Activated CD8-positive, alpha-beta T cell treated with anti-CD3 and anti-CD28 coated beads for 36 hours (primary cell): ENCODE data around the gene RGS7BP. TPM values are rescaled to one million over a fixed set of nuclear protein-coding genes. Genes with fewer than 3 reads are reported as not detected.

ENCODE experiments used
- ATAC-seq: fragments of 200-7000 bp; cut with Tn5 transposase; one replicate; pipeline ENCODE4 v1.10.0; 2021; ENCODE audit warnings: mild to moderate bottlenecking, moderate library complexity
- CTCF ChIA-PET: fragments of 350-600 bp; sonication (Branson Sonifier 250); formaldehyde crosslinking; loops from one replicate; lab custom pipeline; 2021; ENCODE audit warnings: antibody characterized with exemption; lab: Charles Lee
- POLR2A ChIA-PET: fragments of 350-600 bp; sonication (Branson Sonifier 250); formaldehyde crosslinking; loops from one replicate; lab custom pipeline; 2021; ENCODE audit warnings: antibody characterized with exemption; lab: Charles Lee
- DNase-seq: peaks from one replicate; pipeline ENCODE4 v3.0.0-alpha.2; 2020
- H3K27ac Mint-ChIP-seq: one replicate; pipeline ENCODE4 v1.8.0; 2021; ENCODE audit warnings: mild to moderate bottlenecking, mixed read lengths
- H3K27me3 Mint-ChIP-seq: one replicate; pipeline ENCODE4 v1.8.0; 2021; ENCODE audit warnings: mixed read lengths
- H3K36me3 Mint-ChIP-seq: one replicate; pipeline ENCODE4 v1.8.0; 2021; ENCODE audit warnings: low read depth, mixed read lengths
- H3K4me1 Mint-ChIP-seq: one replicate; pipeline ENCODE4 v1.8.0; 2021; ENCODE audit warnings: low read depth, mixed read lengths
- H3K4me3 Mint-ChIP-seq: one replicate; pipeline ENCODE4 v1.8.0; 2021; ENCODE audit warnings: mild to moderate bottlenecking, moderate library complexity, mixed read lengths
- H3K9me3 Mint-ChIP-seq: one replicate; pipeline ENCODE4 v1.8.0; 2021; ENCODE audit warnings: mixed read lengths
- intact Hi-C: fragments of 100-400 bp; cut with micrococcal nuclease; formaldehyde crosslinking; loops from one replicate; pipeline ENCODE4 v1.10.0; 2022
- total RNA-seq, 2 experiments: library from RNA; stranded (reverse); gene quantifications; one replicate each; pipeline ENCODE4 v1.2.3, GENCODE V29; 2021
- TF ChIP-seq, protein P1 (sequence below): fragments of 200-600 bp; IDR thresholded peaks from one replicate; pipeline ENCODE4 v1.8.0; 2022; ENCODE audit warnings: antibody characterized with exemption, mild to moderate bottlenecking

RGS7BP gene
- total RNA-seq, 2 experiments from 2014 or later, result not detected

DNA sequence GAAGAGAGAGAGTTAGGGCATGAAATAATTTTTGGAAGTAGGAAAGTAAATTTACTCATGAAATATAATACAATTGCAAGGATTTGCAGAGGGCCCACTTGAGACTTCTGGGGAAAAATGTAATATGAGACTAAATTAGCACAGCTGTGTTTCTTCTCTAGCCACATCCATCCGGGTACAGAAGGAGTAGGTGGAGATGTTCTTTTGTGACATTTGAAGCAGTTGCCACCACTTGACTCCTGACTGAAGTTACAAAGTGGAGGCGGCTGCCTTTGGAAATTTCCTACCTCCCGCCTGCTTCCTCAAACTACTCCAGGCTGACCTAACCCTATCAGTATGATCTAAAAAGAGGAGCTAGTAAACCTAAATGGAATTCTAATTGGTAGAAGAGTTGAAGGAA lies 126.4 kb downstream of the RGS7BP start:
- no peak overlapping the region for H3K4me3 Mint-ChIP-seq
- CTCF ChIA-PET, result interaction anchor here (0.6 to 4.0 kb wide), 5 partner anchors 10 to 151 kb away, joined by 3 to 21 read pairs (median 3); no protein-coding TSS in a partner anchor
- TF ChIP-seq, protein P1, sequence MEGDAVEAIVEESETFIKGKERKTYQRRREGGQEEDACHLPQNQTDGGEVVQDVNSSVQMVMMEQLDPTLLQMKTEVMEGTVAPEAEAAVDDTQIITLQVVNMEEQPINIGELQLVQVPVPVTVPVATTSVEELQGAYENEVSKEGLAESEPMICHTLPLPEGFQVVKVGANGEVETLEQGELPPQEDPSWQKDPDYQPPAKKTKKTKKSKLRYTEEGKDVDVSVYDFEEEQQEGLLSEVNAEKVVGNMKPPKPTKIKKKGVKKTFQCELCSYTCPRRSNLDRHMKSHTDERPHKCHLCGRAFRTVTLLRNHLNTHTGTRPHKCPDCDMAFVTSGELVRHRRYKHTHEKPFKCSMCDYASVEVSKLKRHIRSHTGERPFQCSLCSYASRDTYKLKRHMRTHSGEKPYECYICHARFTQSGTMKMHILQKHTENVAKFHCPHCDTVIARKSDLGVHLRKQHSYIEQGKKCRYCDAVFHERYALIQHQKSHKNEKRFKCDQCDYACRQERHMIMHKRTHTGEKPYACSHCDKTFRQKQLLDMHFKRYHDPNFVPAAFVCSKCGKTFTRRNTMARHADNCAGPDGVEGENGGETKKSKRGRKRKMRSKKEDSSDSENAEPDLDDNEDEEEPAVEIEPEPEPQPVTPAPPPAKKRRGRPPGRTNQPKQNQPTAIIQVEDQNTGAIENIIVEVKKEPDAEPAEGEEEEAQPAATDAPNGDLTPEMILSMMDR, result no peak
- ATAC-seq (no peak), DNase-seq (no peak)
- POLR2A ChIA-PET, result no interaction called here
- peaks cover 1% of the 10 kb centered on the region for H3K4me1 Mint-ChIP-seq
- H3K27me3 Mint-ChIP-seq, result peaks cover 10% of the 10 kb centered on the region
- H3K36me3 Mint-ChIP-seq, result no peaks in the 10 kb centered on the region
- H3K27ac Mint-ChIP-seq, result no peak overlapping the region
- no peaks in the 10 kb centered on the region for H3K9me3 Mint-ChIP-seq
- intact Hi-C loops, result loop anchor here (10.0 kb wide), 1 partner anchor 853 kb away; the partner anchor contains the start of gene ADAMTS6

DNA sequence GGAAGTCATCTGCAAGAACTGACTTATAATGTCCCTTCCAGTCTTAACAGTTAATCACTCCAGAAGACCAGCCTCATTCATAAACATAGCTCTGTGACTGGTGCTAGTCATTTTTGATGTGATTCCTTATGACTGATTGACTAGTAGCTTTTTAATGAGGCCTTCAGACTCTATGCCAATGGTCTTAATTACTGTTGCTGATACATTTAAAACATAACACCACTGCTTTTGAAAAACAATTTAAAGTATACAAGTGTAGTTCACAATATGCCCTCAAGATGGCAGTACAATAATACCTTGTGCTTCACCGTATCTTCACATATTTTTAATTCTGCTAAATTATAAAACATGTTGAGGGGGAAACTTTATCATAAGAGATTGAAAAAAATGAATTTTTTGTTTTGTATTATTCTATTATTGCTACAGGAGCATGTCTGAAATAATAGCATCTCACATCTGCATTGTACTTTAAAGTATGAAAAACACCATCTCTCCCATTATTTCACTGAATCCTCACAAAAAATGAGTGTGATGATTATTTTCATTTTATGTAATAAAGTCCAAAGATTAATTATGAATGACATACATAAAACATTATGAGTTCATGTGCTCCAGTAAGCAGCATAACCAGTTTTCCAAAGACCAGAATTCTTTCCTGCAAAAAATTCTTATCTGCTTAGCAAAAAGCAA lies 129.3 kb downstream of the RGS7BP start:
- ChIA-PET CTCF (interaction anchor here (0.9 to 6.5 kb wide), 15 partner anchors 8 to 847 kb away, joined by 3 to 75 read pairs (median 5); partner anchors contain the start of gene ADAMTS6), POLR2A (interaction anchor here (1.3 kb wide), 1 partner anchor 17 kb away, joined by 3 read pairs; no protein-coding TSS in a partner anchor)
- no peaks in the 10 kb centered on the region for H3K9me3 Mint-ChIP-seq
- TF ChIP-seq, protein P1, result peak; percentile 91
- H3K27ac Mint-ChIP-seq, result no peak overlapping the region
- H3K36me3 Mint-ChIP-seq, result no peaks in the 10 kb centered on the region
- intact Hi-C loops, result loop anchor here (1.0 to 10.0 kb wide), 2 partner anchors 149 to 850 kb away; partner anchors contain the start of gene ADAMTS6
- H3K27me3 Mint-ChIP-seq, result peaks cover 20% of the 10 kb centered on the region
- ATAC-seq (peak; percentile 45), DNase-seq (no peak)
- H3K4me1 Mint-ChIP-seq, result peaks cover 2% of the 10 kb centered on the region
- no peak overlapping the region for H3K4me3 Mint-ChIP-seq

DNA sequence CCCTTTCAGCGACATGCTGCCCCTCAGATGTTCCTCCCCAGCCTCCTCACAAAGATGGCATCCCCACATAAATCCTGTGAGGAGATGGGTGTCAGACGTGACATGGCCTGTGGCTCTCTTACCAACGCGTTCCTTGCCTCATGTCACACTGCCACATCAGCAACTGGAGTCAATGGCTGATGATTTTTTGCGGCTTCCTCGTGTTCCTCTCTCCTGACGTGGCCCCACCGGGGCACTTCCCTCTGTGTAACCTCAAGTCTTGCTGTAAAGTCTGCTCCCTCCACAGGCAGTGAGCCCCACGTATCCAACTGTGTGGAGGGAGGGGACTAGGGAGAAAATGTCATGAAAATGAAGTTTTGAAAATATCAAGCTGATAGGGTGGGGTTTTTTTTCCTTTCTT lies 131.3 kb downstream of the RGS7BP start:
- ATAC-seq, result peak; percentile 51
- POLR2A ChIA-PET, result no interaction called here
- peak; percentile 19 for DNase-seq
- Mint-ChIP-seq H3K4me1 (peaks cover 2% of the 10 kb centered on the region), H3K36me3 (no peaks in the 10 kb centered on the region), H3K9me3 (no peaks in the 10 kb centered on the region), H3K4me3 (no peak overlapping the region), H3K27me3 (peaks cover 20% of the 10 kb centered on the region), H3K27ac (no peak overlapping the region)
- intact Hi-C loops, result loop anchor here (10.0 kb wide), 1 partner anchor 848 kb away; the partner anchor contains the start of gene ADAMTS6
- CTCF ChIA-PET, result interaction anchor here (0.7 to 6.5 kb wide), 2 partner anchors 141 to 147 kb away, joined by 3 to 75 read pairs; no protein-coding TSS in a partner anchor
- TF ChIP-seq, protein P1, result no peak

DNA sequence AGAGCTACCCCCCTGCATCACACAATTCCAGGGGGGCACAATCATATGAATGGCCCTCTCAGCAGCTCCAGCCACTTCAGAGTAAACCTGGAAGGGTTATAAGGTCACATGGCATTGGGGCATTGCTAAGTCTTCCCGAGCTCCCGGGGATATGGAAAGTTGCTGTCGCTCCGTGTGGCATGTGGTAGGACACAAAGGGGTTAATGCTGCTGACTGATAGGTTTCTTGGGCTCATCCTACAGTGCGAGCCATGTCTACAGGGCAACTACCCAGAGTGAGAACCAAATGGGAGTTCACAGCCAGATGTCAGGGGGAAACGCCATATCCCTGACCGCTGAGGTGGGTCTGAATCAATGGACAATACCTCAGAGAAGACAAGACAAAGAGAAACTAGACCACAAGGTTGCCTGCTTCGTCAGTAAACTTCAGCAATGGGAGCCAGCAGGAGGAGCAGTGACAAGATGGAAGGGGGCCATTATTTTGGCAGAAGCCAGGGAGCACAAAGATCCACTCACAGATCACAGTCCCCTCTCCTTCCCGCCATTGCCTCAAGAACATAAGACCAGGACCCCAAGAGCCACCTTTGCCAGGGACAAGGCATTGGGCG lies 132.1 kb downstream of the RGS7BP start:
- Mint-ChIP-seq H3K9me3 (no peaks in the 10 kb centered on the region), H3K4me1 (peaks cover 2% of the 10 kb centered on the region), H3K36me3 (no peaks in the 10 kb centered on the region), H3K4me3 (no peak overlapping the region), H3K27me3 (peaks cover 20% of the 10 kb centered on the region), H3K27ac (no peak overlapping the region)
- POLR2A ChIA-PET, result no interaction called here
- DNase-seq (no peak), ATAC-seq (no peak)
- CTCF ChIA-PET, result interaction anchor here (0.7 to 6.5 kb wide), 4 partner anchors 10 to 146 kb away, joined by 3 to 75 read pairs (median 4); no protein-coding TSS in a partner anchor
- intact Hi-C loops, result loop anchor here (10.0 kb wide), 1 partner anchor 847 kb away; the partner anchor contains the start of gene ADAMTS6
- TF ChIP-seq, protein P1, result no peak
